OCI-LY1 (cell line): ENCODE measurements around the gene CYP2C19.

Source experiments
- H2AFZ ChIP-seq: fragments of 200-600 bp; sonication (generic), shearing (Covaris generic); 2 replicates; pipeline ENCODE4 v1.6.0; 2014; ENCODE audit warnings: antibody characterized with exemption, mild to moderate bottlenecking, low read length
- H3F3A ChIP-seq: fragments of 200-600 bp; sonication (generic), shearing (Covaris generic); 2 replicates; pipeline ENCODE4 v1.6.0; 2014; ENCODE audit warnings: mild to moderate bottlenecking, antibody characterized with exemption, low read length, moderate library complexity; ENCODE audit not compliant: insufficient read depth
- H3K27ac ChIP-seq: fragments of 200-600 bp; sonication (generic); 2 replicates; pipeline ENCODE4 v1.5.1; 2014; ENCODE audit warnings: low read length, mixed run types, mild to moderate bottlenecking, low read depth; ENCODE audit not compliant: poor library complexity, severe bottlenecking
- H3K27me3 ChIP-seq: fragments of 200-600 bp; sonication (generic); 2 replicates; pipeline ENCODE4 v1.6.0; 2014; ENCODE audit warnings: antibody characterized with exemption, mild to moderate bottlenecking, low read length, moderate library complexity; ENCODE audit not compliant: insufficient read depth
- H3K36me3 ChIP-seq: fragments of 200-600 bp; sonication (generic); 2 replicates; pipeline ENCODE4 v1.6.1; 2014; ENCODE audit warnings: mild to moderate bottlenecking, antibody characterized with exemption, low read length, moderate library complexity, mixed read lengths; ENCODE audit not compliant: insufficient read depth
- H3K4me1 ChIP-seq: fragments of 200-600 bp; sonication (generic); 2 replicates; pipeline ENCODE4 v1.5.1; 2014; ENCODE audit warnings: mild to moderate bottlenecking, low read length, moderate library complexity; ENCODE audit not compliant: insufficient read depth, severe bottlenecking
- H3K4me2 ChIP-seq: fragments of 200-600 bp; sonication (generic), shearing (Covaris generic); 2 replicates; pipeline ENCODE4 v1.6.1; 2014; ENCODE audit warnings: low read length
- H3K4me3 ChIP-seq: fragments of 200-600 bp; sonication (generic); 2 replicates; pipeline ENCODE4 v1.5.1; 2014; ENCODE audit warnings: low read length, low read depth, mild to moderate bottlenecking, mixed read lengths; ENCODE audit not compliant: poor library complexity, severe bottlenecking
- H3K79me2 ChIP-seq: fragments of 200-600 bp; shearing (Covaris generic); 2 replicates; pipeline ENCODE4 v1.6.1; 2016; ENCODE audit warnings: mixed run types, low read length, mixed read lengths; ENCODE audit not compliant: insufficient read depth
- H3K9ac ChIP-seq: fragments of 200-600 bp; sonication (generic), shearing (Covaris generic); 2 replicates; pipeline ENCODE4 v1.6.1; 2014; ENCODE audit warnings: mild to moderate bottlenecking, low read length, mixed read lengths
- H3K9me2 ChIP-seq: fragments of 200-600 bp; sonication (generic), shearing (Covaris generic); 2 replicates; pipeline ENCODE4 v1.6.1; 2014; ENCODE audit warnings: low read depth, mild to moderate bottlenecking, low read length, mixed read lengths
- H3K9me3 ChIP-seq: fragments of 200-600 bp; shearing (Covaris generic); 2 replicates; pipeline ENCODE4 v1.6.1; 2014; ENCODE audit warnings: low read length, mixed read lengths
- H4K20me1 ChIP-seq: fragments of 200-600 bp; sonication (generic), shearing (Covaris generic); 2 replicates; pipeline ENCODE4 v1.6.0; 2016; ENCODE audit warnings: mild to moderate bottlenecking, low read length; ENCODE audit not compliant: insufficient read depth
- EZH2 ChIP-seq: fragments of 200-600 bp; sonication (generic), shearing (Covaris generic); IDR thresholded peaks from 2 replicates; pipeline ENCODE4 v1.8.0; 2017; ENCODE audit warnings: borderline replicate concordance, mixed run types, mild to moderate bottlenecking, antibody characterized with exemption, low read length, moderate library complexity, mixed read lengths
- TF ChIP-seq, protein P1 (sequence below): fragments of 200-600 bp; sonication (generic), shearing (Covaris generic); IDR thresholded peaks from 2 replicates; pipeline ENCODE4 v1.5.1; 2017; ENCODE audit warnings: mild to moderate bottlenecking, antibody characterized with exemption, low read length, moderate library complexity, mixed read lengths

The CYP2C19 gene

DNA sequence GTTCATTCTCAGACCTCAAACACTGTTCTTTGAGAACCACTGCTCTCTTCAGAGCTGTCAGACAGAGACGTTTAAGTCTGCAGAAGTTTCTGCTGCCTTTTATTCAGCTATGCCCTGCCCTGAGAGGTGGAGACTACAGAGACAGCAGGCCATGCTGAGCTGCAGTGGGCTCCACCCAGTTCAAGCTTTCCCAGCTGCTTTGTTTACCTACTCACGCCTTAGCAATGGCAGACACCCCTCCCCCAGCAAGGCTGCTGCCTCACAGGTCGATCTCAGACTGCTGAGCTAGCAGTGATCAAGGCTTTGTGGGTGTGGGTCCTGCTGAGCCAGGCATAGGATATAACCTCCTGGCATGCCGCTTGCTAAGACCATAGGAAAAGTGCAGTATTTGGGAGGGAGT, 95.5 kb downstream of the CYP2C19 start:
- Histone ChIP-seq H3K4me3 (no peak overlapping the region), H3F3A (no peaks in the 10 kb centered on the region)

DNA sequence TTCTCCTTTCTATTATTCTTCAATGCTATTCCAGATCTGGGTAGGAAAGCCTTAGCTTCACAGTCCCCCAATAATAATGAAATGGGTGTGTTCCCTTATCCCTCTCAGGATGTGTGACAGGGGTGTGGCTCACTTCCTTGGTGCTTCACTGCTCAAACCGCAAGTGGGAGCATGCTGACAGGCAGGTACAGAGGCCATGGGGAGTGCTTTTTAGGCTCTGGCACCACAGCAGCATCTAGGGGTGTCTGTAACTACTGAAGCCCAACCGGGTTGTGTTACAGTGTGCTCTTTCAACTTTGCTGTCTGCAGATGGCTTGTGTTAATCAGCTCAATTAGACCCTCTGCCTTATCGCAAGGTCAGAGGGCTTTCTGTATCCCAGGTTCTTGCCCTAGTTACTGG, 96.6 kb downstream of the CYP2C19 start:
- no peaks in the 10 kb centered on the region for H3F3A ChIP-seq
- no peaks in the 10 kb centered on the region for H3K9me2 ChIP-seq
- H4K20me1 ChIP-seq, result no peaks in the 10 kb centered on the region
- H3K79me2 ChIP-seq, result no peaks in the 10 kb centered on the region
- no peaks in the 10 kb centered on the region for H3K27me3 ChIP-seq
- H3K4me1 ChIP-seq, result no peaks in the 10 kb centered on the region
- H2AFZ ChIP-seq, result no peak overlapping the region
- H3K4me2 ChIP-seq, result no peak overlapping the region
- no peak overlapping the region for H3K4me3 ChIP-seq
- no peaks in the 10 kb centered on the region for H3K36me3 ChIP-seq
- H3K9me3 ChIP-seq, result no peaks in the 10 kb centered on the region
- TF ChIP-seq, protein P1, sequence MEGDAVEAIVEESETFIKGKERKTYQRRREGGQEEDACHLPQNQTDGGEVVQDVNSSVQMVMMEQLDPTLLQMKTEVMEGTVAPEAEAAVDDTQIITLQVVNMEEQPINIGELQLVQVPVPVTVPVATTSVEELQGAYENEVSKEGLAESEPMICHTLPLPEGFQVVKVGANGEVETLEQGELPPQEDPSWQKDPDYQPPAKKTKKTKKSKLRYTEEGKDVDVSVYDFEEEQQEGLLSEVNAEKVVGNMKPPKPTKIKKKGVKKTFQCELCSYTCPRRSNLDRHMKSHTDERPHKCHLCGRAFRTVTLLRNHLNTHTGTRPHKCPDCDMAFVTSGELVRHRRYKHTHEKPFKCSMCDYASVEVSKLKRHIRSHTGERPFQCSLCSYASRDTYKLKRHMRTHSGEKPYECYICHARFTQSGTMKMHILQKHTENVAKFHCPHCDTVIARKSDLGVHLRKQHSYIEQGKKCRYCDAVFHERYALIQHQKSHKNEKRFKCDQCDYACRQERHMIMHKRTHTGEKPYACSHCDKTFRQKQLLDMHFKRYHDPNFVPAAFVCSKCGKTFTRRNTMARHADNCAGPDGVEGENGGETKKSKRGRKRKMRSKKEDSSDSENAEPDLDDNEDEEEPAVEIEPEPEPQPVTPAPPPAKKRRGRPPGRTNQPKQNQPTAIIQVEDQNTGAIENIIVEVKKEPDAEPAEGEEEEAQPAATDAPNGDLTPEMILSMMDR, result no peak
- TF ChIP-seq EZH2, result no peak
- no peak overlapping the region for H3K9ac ChIP-seq
- no peak overlapping the region for H3K27ac ChIP-seq

More for the DNA sequence above, 95.5 kb downstream of the CYP2C19 start:
- no peaks in the 10 kb centered on the region for H3K27me3 ChIP-seq
- no peaks in the 10 kb centered on the region for H4K20me1 ChIP-seq
- no peaks in the 10 kb centered on the region for H3K79me2 ChIP-seq
- H2AFZ ChIP-seq, result no peak overlapping the region
- H3K27ac ChIP-seq, result no peak overlapping the region
- H3K9ac ChIP-seq, result no peak overlapping the region
- H3K4me1 ChIP-seq, result no peaks in the 10 kb centered on the region
- no peaks in the 10 kb centered on the region for H3K36me3 ChIP-seq
- no peaks in the 10 kb centered on the region for H3K9me2 ChIP-seq
- no peak overlapping the region for H3K4me2 ChIP-seq
- no peak for TF ChIP-seq EZH2
- TF ChIP-seq, protein P1, result no peak
- H3K9me3 ChIP-seq, result no peaks in the 10 kb centered on the region

DNA sequence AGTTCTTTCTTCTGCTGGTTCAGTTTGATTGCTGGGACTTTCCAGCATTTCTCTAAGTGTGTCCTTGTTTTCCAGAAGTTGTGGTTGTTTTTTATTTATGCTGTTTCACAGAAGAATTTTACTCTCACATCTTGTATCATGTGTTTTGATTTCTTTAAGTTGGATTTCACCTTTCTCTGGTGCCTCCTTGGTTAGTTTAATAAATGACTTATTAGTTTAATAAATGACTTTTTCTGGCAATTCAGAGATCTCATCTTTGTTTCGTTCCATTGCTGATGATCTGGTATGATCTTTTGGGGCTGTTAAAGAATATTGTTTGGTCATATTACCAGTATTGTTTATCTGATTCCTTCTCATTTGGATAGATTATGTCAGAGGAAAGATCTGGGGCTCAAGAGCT, 116.2 kb downstream of the CYP2C19 start:
- Histone ChIP-seq H3K9me2 (no peaks in the 10 kb centered on the region), H2AFZ (no peak overlapping the region), H3K27me3 (no peaks in the 10 kb centered on the region), H3K4me3 (no peak overlapping the region), H4K20me1 (no peaks in the 10 kb centered on the region), H3K9ac (no peak overlapping the region), H3K4me1 (no peaks in the 10 kb centered on the region), H3K79me2 (no peaks in the 10 kb centered on the region), H3K4me2 (no peak overlapping the region), H3K9me3 (no peaks in the 10 kb centered on the region), H3K27ac (no peak overlapping the region), H3F3A (no peaks in the 10 kb centered on the region), H3K36me3 (no peaks in the 10 kb centered on the region)
- TF ChIP-seq EZH2, result no peak
- TF ChIP-seq, protein P1, result no peak
